Vagina (tissue), 2 donors: ENCODE measurements around the gene RPTOR. TPM values are rescaled to one million over a fixed set of nuclear protein-coding genes. Genes with fewer than 3 reads are reported as not detected.

Experiments used
- DNase-seq, 2 donors: peaks; one replicate each; pipeline ENCODE4 v3.0.0-alpha.2; 2017; ENCODE audit errors: extremely low spot score in 2 of 2
- H3K27ac ChIP-seq: fragments of 200-600 bp; sonication (generic); one replicate; pipeline ENCODE4 v1.5.1; 2019
- H3K27me3 ChIP-seq: fragments of 200-600 bp; sonication (generic); one replicate; pipeline ENCODE4 v1.5.1; 2019
- H3K36me3 ChIP-seq, 2 donors: fragments of 200-600 bp; sonication (generic); one replicate each; pipeline ENCODE4 v1.5.1; 2017 to 2019
- H3K4me1 ChIP-seq: fragments of 200-600 bp; sonication (generic); one replicate; pipeline ENCODE4 v1.5.1; 2019
- H3K4me3 ChIP-seq, 2 donors: fragments of 200-600 bp; sonication (generic); 1 replicate in 1 of 2; 2 replicates in 1 of 2; pipeline ENCODE4 v1.5.1; 2016 to 2019
- H3K9me3 ChIP-seq: fragments of 200-600 bp; sonication (generic); one replicate; pipeline ENCODE4 v1.5.1; 2019
- CTCF ChIP-seq, 3 experiments: fragments of 450-650 bp in 2 of 3; fragments of 200-600 bp in 1 of 3; sonication (generic) in 1 of 3; IDR thresholded peaks; one replicate each; pipeline ENCODE4 v1.5.1; 2017 to 2019; ENCODE audit warnings: antibody characterized with exemption in 3 of 3, mild to moderate bottlenecking in 2 of 3, moderate library complexity in 2 of 3
- POLR2A ChIP-seq, 2 donors: fragments of 450-650 bp; IDR thresholded peaks; one replicate each; pipeline ENCODE4 v1.6.1; 2017; ENCODE audit warnings: antibody characterized with exemption in 2 of 2, mild to moderate bottlenecking in 2 of 2, moderate library complexity in 2 of 2
- POLR2AphosphoS5 ChIP-seq, 2 donors: sonication (generic); formaldehyde crosslinking; IDR thresholded peaks; one replicate each; pipeline ENCODE4 v1.9.0; 2017; ENCODE audit warnings: antibody characterized with exemption in 2 of 2, mild to moderate bottlenecking in 2 of 2, low read depth in 1 of 2; ENCODE audit not compliant: insufficient read depth in 1 of 2
- intact Hi-C: fragments of 100-400 bp; cut with DNase I; formaldehyde crosslinking; loops from one replicate; pipeline ENCODE4 v1.15.1; 2023
- total RNA-seq: library from RNA; depleted of rRNA; stranded (reverse); fragments of >200 nt; gene quantifications from one replicate; pipeline ENCODE4 v1.2.3, GENCODE V29; 2016

The RPTOR gene
- total RNA-seq, 1 donor from 2014 or later: 38.3 TPM

GRCh38 chr17:80745183-80745582, 200.5 kb downstream of the RPTOR start:
- intact Hi-C loops: no loop called here
- no peak for DNase-seq
- Histone ChIP-seq H3K27ac (no peak overlapping the region), H3K27me3 (no peaks in the 10 kb centered on the region), H3K9me3 (no peaks in the 10 kb centered on the region), H3K4me1 (peaks cover 2% of the 10 kb centered on the region), H3K36me3 (no peaks in the 10 kb centered on the region), H3K4me3 (no peak overlapping the region)
- no peak for TF ChIP-seq CTCF (IDR thresholded peaks at IDR 0.05)
- TF ChIP-seq POLR2AphosphoS5 (IDR thresholded peaks at IDR 0.05; ENCODE audit: insufficient read depth in 1 of 2, low read depth in 1 of 2): no peak
- no peak for TF ChIP-seq POLR2A (IDR thresholded peaks at IDR 0.05)

GRCh38 chr17:80746262-80746935, 201.8 kb downstream of the RPTOR start:
- no peak for TF ChIP-seq POLR2AphosphoS5 (IDR thresholded peaks at IDR 0.05; ENCODE audit: insufficient read depth in 1 of 2, low read depth in 1 of 2)
- TF ChIP-seq CTCF (IDR thresholded peaks at IDR 0.05): no peak
- no peak for TF ChIP-seq POLR2A (IDR thresholded peaks at IDR 0.05)
- H3K36me3 ChIP-seq: no peaks in the 10 kb centered on the region
- H3K27me3 ChIP-seq: no peaks in the 10 kb centered on the region
- no peak overlapping the region for H3K27ac ChIP-seq
- no peaks in the 10 kb centered on the region for H3K9me3 ChIP-seq
- intact Hi-C loops: no loop called here
- DNase-seq: no peak
- peaks cover 8% of the 10 kb centered on the region for H3K4me1 ChIP-seq
- no peak overlapping the region for H3K4me3 ChIP-seq

- DNase-seq: peak in 1 of 2 donors; percentile 54
- intact Hi-C loops: no loop called here
- Histone ChIP-seq H3K4me3 (no peak overlapping the region), H3K36me3 (no peaks in the 10 kb centered on the region), H3K27me3 (no peaks in the 10 kb centered on the region), H3K9me3 (no peaks in the 10 kb centered on the region), H3K4me1 (peaks cover 14% of the 10 kb centered on the region), H3K27ac (no peak overlapping the region)
- TF ChIP-seq CTCF (IDR thresholded peaks at IDR 0.05): no peak
- no peak for TF ChIP-seq POLR2A (IDR thresholded peaks at IDR 0.05)
- no peak for TF ChIP-seq POLR2AphosphoS5 (IDR thresholded peaks at IDR 0.05; ENCODE audit: insufficient read depth in 1 of 2, low read depth in 1 of 2)
Observed at GRCh38 chr17:80747469-80747868, 202.8 kb downstream of the RPTOR start.

DNA sequence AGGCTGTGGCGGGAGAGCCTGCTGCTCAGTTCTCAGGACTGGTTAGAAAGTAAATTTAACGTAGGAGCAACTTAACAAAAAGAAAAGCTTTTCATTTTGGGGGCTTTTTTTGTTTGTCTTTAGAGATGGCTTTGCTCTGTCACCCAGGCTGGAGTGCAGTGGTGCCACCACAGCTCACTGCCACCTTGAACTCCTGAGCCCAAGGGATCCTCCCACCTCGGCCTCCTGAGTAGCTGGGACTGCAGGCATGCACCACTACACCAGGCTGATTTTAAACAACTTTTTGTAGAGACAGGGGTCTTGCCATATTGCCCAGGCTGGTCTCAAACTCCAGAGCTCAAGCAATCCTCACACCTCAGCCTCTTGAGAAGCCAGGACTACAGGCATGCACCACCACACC, 205.0 kb downstream of the RPTOR start:
- Histone ChIP-seq H3K27me3 (no peaks in the 10 kb centered on the region), H3K4me1 (peaks cover 16% of the 10 kb centered on the region), H3K36me3 (peaks cover 0 to 8% of the 10 kb centered on the region in 2 donors), H3K4me3 (no peak overlapping the region), H3K27ac (peak overlapping the region; percentile 72), H3K9me3 (no peaks in the 10 kb centered on the region)
- DNase-seq: peak in 1 of 2 donors; percentile 37
- intact Hi-C loops: no loop called here
- TF ChIP-seq POLR2AphosphoS5 (IDR thresholded peaks at IDR 0.05; ENCODE audit: insufficient read depth in 1 of 2, low read depth in 1 of 2) (no peak), POLR2A (IDR thresholded peaks at IDR 0.05) (no peak), CTCF (IDR thresholded peaks at IDR 0.05) (no peak)

- Histone ChIP-seq H3K4me3 (no peak overlapping the region), H3K27me3 (no peaks in the 10 kb centered on the region), H3K9me3 (no peaks in the 10 kb centered on the region), H3K36me3 (peaks cover 0 to 9% of the 10 kb centered on the region in 2 donors), H3K27ac (peak overlapping the region; percentile 72), H3K4me1 (peaks cover 16% of the 10 kb centered on the region)
- TF ChIP-seq POLR2A (IDR thresholded peaks at IDR 0.05): no peak
- TF ChIP-seq CTCF (IDR thresholded peaks at IDR 0.05): no peak
- no peak for TF ChIP-seq POLR2AphosphoS5 (IDR thresholded peaks at IDR 0.05; ENCODE audit: insufficient read depth in 1 of 2, low read depth in 1 of 2)
- intact Hi-C loops: no loop called here
- peak in 1 of 2 donors; percentile 72 for DNase-seq
Observed at GRCh38 chr17:80750263-80750662, 205.6 kb downstream of the RPTOR start.
